HFFc6 (cell line): ENCODE data around the gene RARRES1. TPM values are rescaled to one million over a fixed set of nuclear protein-coding genes. Genes with fewer than 3 reads are reported as not detected.

Experiments used
- DNase-seq: peaks from one replicate; pipeline ENCODE4 v3.0.0-alpha.2; 2018
- H3K27ac Mint-ChIP-seq: 2 replicates; pipeline ENCODE4 v1.8.0; 2020; ENCODE audit warnings: mild to moderate bottlenecking, mixed read lengths
- H3K27me3 Mint-ChIP-seq: 2 replicates; pipeline ENCODE4 v1.8.0; 2021; ENCODE audit warnings: mild to moderate bottlenecking, moderate library complexity, mixed read lengths; ENCODE audit not compliant: insufficient read depth
- H3K36me3 Mint-ChIP-seq: 2 replicates; pipeline ENCODE4 v1.8.0; 2021; ENCODE audit warnings: low read depth, mixed read lengths
- H3K4me1 Mint-ChIP-seq: 2 replicates; pipeline ENCODE4 v1.8.0; 2020; ENCODE audit warnings: low read depth, mixed read lengths
- H3K4me3 Mint-ChIP-seq: 2 replicates; pipeline ENCODE4 v1.8.0; 2020; ENCODE audit warnings: mild to moderate bottlenecking, moderate library complexity, mixed read lengths
- H3K9me3 Mint-ChIP-seq: 2 replicates; pipeline ENCODE4 v1.8.0; 2020; ENCODE audit warnings: mild to moderate bottlenecking, mixed read lengths
- CTCF ChIP-seq: fragments of 200-600 bp; sonication (generic); IDR thresholded peaks from 2 replicates; pipeline ENCODE4 v1.5.0; 2021; ENCODE audit warnings: antibody characterized with exemption, mild to moderate bottlenecking
- total RNA-seq, 6 experiments: library from RNA; stranded (reverse); fragmentation: NEBNext Ultra II Directional; extraction: Animal tissue kit (Norgen Biotek cat#: 25700); gene quantifications; 2 replicates in 1 of 6; 3 replicates in 5 of 6; pipeline ENCODE4 v1.2.3, GENCODE V29; 2021

Gene RARRES1
- total RNA-seq, 6 experiments from 2014 or later: 0.51 to 1.3 (median 0.77) TPM; not detected in 1

- H3K27ac Mint-ChIP-seq: no peak overlapping the region
- H3K36me3 Mint-ChIP-seq: peaks cover 30% of the 10 kb centered on the region
- H3K4me3 Mint-ChIP-seq: no peak overlapping the region
- H3K27me3 Mint-ChIP-seq: no peaks in the 10 kb centered on the region; the same call in 1 of the 2 replicates
- no peak for TF ChIP-seq CTCF
- no peak for DNase-seq
- peaks cover 89% of the 10 kb centered on the region for H3K4me1 Mint-ChIP-seq
- H3K9me3 Mint-ChIP-seq: no peaks in the 10 kb centered on the region
These were observed 19.2 kb downstream of the RARRES1 start for GRCh38 chr3:158713094-158713499.

- Mint-ChIP-seq H3K4me3 (no peak overlapping the region), H3K9me3 (no peaks in the 10 kb centered on the region), H3K4me1 (peaks cover 87% of the 10 kb centered on the region), H3K27me3 (no peaks in the 10 kb centered on the region; the same call in 1 of the 2 replicates), H3K27ac (0 out of 2 replicates have a peak overlapping the region, but pooled peaks have one; percentile 60), H3K36me3 (peaks cover 36% of the 10 kb centered on the region)
- no peak for DNase-seq
- no peak for TF ChIP-seq CTCF
These were observed 19.8 kb downstream of the RARRES1 start for GRCh38 chr3:158712443-158712842.

- Mint-ChIP-seq H3K27me3 (no peaks in the 10 kb centered on the region; the same call in 1 of the 2 replicates), H3K4me1 (peaks cover 86% of the 10 kb centered on the region), H3K27ac (peak overlapping the region; percentile 60), H3K36me3 (peaks cover 42% of the 10 kb centered on the region), H3K4me3 (peak overlapping the region; percentile 61), H3K9me3 (no peaks in the 10 kb centered on the region)
- DNase-seq: peak; percentile 60
- no peak for TF ChIP-seq CTCF
These were observed 20.4 kb downstream of the RARRES1 start for GRCh38 chr3:158711886-158712285.

GRCh38 chr3:158710601-158711000 lies 21.7 kb downstream of the RARRES1 start:
- peaks cover 85% of the 10 kb centered on the region for H3K4me1 Mint-ChIP-seq
- H3K9me3 Mint-ChIP-seq: no peaks in the 10 kb centered on the region
- DNase-seq: no peak
- no peak overlapping the region; the same call in 1 of the 2 replicates for H3K4me3 Mint-ChIP-seq
- H3K27ac Mint-ChIP-seq: peak overlapping the region; percentile 94; the same call in 1 of the 2 replicates
- TF ChIP-seq CTCF: no peak
- peaks cover 50% of the 10 kb centered on the region for H3K36me3 Mint-ChIP-seq
- no peaks in the 10 kb centered on the region; the same call in 1 of the 2 replicates for H3K27me3 Mint-ChIP-seq

- H3K4me1 Mint-ChIP-seq: peaks cover 94% of the 10 kb centered on the region
- peak; percentile 98 for DNase-seq
- H3K4me3 Mint-ChIP-seq: peak overlapping the region; percentile 70
- H3K9me3 Mint-ChIP-seq: no peaks in the 10 kb centered on the region
- peaks cover 55% of the 10 kb centered on the region for H3K36me3 Mint-ChIP-seq
- peak overlapping the region; percentile 94 for H3K27ac Mint-ChIP-seq
- TF ChIP-seq CTCF: no peak
- H3K27me3 Mint-ChIP-seq: no peaks in the 10 kb centered on the region; the same call in 1 of the 2 replicates
These were observed 22.6 kb downstream of the RARRES1 start for GRCh38 chr3:158709666-158710083.
